Neural cell (in vitro differentiated cells): ENCODE measurements around the gene ARRB1.

Experiments
- SMC3 ChIP-seq: fragments of 450-650 bp; conservative IDR thresholded peaks from 2 replicates; pipeline ENCODE4 v1.6.1; 2014; ENCODE audit warnings: antibody characterized with exemption, mild to moderate bottlenecking, moderate library complexity; ENCODE audit not compliant: poor library complexity
- TAF1 ChIP-seq: IDR thresholded peaks from 2 replicates; pipeline ENCODE4 v1.6.1; 2012; ENCODE audit warnings: low read depth
- TF ChIP-seq, protein P1 (sequence below): fragments of 450-650 bp; IDR thresholded peaks from 2 replicates; pipeline ENCODE4 v1.5.1; 2014; ENCODE audit warnings: antibody characterized with exemption, mild to moderate bottlenecking, moderate library complexity; ENCODE audit not compliant: poor library complexity, severe bottlenecking

DNA sequence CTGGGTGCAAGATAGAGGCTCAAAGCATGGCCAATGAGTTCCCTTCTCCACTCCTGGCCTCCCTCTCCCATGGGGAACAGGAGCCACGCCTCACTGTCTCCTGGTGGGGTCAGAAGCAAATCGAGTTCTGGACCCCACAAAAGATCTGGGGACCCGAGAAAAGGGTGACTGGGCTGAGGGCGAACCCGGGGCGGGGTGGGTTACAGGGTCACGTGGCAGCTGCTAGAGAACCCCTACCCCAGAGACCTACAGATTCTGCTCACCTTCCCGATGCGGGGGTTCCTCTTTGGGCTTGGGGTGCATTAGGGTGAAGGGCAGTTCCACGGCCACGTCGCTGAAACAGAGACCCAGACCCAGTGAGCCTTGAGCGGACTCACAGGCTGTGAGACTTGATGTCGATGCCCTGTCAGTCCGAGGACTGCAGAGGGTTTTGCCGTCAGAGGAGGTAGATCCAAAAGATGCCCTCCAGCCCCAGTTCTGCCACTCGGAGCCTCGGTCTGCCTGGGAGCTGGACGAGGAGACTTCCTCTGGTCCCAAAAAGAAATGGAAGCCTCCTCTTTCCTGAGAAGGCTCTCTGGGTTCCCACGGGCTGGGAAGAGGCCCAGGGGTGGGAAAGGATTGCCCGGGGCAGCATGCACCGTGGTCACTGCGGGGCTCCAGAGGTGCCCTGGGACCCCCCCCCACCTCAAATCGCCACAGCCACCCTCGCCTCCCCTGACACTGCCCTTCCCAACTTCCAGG, 82.7 kb downstream of the ARRB1 start:
- TF ChIP-seq TAF1 (no peak), SMC3 (no peak)
- TF ChIP-seq, protein P1, sequence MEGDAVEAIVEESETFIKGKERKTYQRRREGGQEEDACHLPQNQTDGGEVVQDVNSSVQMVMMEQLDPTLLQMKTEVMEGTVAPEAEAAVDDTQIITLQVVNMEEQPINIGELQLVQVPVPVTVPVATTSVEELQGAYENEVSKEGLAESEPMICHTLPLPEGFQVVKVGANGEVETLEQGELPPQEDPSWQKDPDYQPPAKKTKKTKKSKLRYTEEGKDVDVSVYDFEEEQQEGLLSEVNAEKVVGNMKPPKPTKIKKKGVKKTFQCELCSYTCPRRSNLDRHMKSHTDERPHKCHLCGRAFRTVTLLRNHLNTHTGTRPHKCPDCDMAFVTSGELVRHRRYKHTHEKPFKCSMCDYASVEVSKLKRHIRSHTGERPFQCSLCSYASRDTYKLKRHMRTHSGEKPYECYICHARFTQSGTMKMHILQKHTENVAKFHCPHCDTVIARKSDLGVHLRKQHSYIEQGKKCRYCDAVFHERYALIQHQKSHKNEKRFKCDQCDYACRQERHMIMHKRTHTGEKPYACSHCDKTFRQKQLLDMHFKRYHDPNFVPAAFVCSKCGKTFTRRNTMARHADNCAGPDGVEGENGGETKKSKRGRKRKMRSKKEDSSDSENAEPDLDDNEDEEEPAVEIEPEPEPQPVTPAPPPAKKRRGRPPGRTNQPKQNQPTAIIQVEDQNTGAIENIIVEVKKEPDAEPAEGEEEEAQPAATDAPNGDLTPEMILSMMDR, result no peak
